GM19467 (cell line): ENCODE measurements around the gene FAM107B.

Source experiments
- ATAC-seq: cut with Tn5 transposase; IDR thresholded peaks from one replicate; pipeline ENCODE4 v1.9.1; 2021; ENCODE audit warnings: mild to moderate bottlenecking, moderate library complexity; ENCODE audit not compliant: unreplicated experiment

The FAM107B gene

DNA sequence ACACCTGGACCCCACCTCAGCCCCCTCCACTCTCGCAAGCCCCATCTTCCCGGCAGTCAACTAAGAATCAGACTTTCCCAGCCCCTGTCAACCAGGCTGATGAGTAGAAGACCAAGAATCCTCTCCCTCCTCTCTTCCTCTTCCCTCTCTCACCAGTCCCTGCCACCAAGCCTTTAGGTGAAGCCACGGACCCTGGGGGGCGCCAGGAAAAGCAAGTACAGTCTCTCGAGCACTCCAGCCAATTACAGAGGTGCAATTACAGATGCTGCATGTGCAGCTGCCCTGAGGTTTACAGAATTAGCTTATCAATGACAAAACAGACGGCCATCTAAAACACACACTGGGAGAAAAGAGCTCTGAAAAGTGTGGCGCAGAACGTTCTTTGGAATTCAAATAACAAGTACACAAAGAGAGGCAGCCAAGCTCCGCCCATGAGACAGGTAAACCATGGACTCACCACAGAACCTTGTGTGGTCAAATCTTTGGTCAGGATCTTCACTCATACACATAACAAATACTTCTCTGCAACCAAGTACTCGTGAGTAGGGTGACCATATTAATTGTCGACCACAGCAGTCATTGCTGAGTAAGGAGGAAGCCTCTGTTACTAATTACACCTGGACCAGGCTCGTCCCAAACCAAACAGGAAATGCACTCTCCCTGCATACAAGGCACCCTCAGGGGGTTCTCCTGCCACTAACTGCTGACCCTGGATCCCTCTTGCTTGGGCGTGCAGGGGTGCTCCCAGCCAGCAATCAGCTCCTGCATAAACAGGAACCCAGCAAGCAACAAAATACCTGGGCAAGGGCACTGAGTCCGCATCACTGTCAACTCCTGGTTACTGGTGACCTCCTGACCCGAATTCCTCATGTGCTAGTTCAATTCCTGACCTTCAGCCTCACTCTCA is 189.2 kb downstream of the FAM107B start:
- ATAC-seq: no peak

DNA sequence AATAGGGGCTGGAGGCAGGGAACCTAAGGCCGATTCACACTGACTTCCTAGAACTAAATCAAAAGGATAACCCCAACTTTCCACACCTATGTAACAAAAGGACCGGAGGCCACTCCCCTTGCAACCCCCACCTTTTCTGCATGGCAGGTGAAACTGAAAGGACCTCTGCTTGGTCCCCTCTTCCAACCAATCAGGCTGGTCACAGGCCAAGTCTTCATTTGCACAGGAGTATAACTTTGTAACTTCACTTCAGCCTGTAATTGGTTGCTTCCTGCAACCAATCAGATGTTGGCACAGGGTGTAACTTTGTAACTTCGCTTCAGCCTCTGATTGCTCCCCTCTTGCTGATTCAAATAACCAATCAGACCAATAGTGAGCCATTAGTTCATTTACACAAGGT is 190.0 kb downstream of the FAM107B start:
- no peak for ATAC-seq

DNA sequence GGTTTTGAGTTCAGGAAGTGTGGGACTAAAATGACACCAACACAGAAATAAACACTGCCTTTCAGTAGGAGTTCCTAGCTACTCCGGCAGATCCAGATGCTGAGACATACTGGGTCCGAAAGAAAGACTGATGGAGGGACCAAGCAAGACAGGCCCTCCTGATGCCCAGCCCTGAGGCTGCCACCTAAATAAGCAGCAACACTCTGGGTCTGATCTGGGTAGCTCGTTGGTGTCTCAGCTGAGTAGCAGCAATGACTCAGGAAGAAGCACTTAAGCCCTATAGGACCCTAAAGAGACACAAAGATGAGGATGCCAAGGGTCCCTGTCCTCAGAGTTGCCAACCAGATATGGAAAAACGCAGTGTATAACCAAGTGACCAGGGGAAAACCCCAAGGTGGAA is 190.7 kb downstream of the FAM107B start:
- ATAC-seq: no peak

DNA sequence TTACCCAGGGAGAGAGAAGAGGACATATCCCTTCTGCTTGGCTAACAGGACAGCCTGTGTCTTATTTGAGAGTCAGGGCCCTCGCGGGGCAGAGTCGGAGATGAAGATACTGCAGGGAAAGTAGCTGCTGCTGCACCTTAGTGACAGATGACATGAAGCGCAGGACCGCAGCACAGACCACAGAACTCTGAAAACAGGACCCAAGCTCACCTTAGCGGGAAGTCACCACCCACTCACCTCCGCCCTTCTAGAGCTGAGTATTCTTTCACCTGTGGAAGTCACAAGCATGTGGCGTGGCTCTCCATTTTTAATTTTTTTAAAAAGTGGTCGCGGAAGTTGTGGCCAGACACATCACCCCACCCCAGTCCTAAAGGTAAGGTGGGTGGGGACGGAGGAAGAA is 191.4 kb downstream of the FAM107B start:
- no peak for ATAC-seq

DNA sequence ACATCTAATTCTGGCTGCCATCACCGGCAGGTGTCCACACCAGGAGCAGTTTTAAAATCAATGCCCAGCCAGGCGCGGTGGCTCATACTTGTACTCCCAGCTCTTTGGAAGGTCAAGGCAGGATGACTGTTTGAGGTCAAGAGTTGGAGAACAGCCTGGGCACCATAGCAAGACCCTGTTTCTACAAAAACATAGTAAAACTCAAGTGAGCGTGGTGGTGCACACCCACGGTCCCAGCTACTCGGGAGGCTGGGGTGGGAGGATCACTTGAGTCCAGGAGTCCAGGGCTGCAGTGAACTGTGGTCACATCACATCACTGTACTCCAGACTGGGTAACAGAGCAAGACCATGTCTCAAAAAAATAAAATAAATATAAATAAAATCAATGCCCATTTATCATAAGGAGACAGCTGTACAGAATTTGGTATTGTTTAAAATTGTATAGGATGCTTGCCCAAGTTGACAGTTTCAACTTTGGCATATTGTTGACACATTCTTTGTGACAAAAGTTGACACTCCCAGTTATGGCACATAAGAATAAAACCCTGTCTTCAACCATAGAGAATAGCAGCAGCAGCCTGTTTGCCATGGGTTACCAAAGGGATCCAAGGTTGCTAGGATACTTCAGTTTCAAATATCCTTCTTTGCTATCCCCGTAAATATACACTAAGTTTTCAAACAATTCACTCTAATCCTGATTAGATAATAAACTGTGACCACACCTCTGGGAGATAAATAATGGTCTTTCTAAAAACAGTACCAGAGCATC is 193.0 kb downstream of the FAM107B start:
- no peak for ATAC-seq

DNA sequence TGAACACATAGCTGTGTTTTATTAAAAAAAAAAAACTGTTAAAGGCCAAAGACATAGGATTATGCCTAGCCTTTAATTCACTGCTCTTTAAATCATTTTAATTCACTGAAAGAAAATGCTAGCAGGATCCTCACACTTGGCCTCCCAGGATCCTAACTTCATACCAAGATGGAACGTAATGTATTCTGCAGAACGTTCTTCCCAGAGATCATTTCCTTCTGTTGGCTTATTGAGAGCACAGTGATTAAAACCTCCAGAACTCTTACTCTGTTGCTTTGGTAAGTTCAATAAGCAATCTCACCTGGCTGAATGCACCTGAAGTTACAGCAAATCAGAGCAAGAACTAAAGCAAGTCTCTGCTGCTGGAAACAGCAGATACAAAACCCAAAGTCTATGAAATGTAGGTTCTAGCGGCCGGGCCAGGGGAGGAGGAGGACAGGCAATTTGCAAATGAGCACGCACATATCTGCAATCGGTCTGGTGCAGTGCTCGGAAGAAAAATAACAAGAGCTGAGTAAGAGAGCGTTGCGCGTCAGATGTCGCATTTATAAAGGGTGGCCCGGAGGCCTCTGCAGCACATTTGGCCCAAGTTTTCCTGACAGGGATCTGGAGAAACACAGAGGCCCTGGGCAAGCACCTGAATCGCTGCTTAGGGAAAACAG is 193.9 kb downstream of the FAM107B start:
- ATAC-seq: no peak

DNA sequence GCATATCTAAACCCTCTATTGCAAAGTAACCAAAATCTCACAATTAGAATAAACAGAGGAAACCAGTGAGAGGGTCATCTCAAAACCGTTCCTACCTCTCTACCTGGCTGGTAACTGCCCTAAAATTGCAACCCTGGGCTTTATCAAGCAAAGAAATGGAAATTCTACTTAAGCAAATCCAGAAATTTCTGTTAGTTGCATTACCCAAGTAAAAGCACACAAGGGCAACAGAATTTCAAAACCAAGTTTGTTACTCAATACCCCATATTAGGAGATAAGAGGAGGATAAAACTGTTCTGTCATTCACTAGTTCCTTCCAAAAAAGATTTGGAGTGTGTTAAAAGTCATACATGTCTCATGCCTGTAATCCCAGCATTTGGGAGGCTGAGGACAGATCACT is 195.3 kb downstream of the FAM107B start:
- ATAC-seq: no peak

DNA sequence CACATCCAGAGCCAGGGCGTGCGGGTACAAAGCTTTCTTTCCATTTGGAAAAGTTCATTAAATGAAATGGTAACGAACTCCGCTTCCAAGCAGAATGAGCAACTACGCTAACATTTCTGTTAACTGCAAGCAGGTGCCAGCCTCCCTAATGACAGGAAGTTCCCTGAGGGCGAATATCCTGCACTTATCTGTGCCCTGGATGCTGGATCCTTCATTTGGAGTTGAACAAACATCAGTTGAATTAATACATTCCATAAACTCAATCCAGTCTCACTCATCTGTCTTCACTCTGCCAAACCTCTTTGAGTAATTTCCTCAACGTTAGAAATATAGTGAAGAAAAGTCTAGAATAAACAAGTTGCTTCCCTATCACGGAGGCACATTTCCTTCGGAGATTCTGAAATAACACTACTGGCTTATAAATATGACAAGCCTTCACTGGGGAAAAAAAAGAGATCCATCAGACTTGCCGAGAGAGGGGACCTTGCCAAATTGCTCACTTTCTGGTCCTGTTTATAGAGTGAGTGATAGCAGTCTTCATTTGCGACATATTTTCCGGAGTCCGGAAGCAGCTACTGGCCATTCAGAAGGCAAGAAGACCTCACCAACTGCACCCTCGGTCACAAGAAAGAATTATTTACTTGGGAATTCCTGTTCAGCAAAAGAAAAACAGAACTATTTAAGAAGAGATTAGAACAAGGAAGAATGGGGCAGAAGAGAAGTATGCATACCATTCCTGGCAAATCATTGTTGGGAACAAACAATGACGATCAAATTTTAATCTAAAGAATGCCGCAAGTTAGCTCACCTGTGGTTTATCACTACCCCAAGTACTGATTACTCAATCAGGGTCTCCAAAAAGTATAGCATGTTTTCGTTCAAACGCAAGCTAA is 196.4 kb downstream of the FAM107B start:
- ATAC-seq: no peak

DNA sequence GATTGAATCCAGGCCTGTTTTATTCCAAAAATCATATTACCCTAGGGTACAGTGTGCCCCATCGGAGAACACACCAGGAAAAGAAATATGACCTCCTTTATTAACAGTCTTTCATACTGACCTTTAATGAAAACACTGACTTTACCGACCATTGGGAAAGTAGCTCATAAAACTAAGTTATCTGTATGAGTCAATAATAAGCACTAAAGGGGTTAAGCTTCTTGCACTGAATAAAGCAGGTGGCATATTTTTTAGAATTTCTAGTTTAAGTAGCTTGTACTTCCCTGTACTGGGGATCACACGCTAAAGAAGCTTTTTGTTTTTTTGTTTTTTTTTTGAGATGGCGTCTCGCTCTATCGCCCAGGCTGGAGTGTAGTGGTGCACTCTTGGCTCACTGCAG is 199.8 kb downstream of the FAM107B start:
- no peak for ATAC-seq

DNA sequence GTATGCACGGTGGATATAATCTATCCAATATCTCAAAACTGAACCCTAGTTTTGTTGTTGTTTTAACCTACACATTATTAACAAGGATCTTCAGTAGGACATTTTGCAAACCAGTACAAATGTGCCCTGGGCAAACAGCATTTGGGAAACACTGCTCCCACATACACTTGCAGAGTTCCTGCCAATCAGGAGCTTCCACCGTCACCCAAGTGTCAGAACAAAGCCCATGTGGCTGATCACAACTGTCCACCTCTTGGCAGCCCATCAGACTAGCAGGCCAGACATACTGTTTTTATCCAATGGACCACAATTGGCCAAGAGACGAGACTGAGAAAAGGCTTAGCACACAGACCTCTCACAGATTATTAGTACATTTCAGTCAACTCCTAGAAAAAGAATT is 200.4 kb downstream of the FAM107B start:
- ATAC-seq: no peak

DNA sequence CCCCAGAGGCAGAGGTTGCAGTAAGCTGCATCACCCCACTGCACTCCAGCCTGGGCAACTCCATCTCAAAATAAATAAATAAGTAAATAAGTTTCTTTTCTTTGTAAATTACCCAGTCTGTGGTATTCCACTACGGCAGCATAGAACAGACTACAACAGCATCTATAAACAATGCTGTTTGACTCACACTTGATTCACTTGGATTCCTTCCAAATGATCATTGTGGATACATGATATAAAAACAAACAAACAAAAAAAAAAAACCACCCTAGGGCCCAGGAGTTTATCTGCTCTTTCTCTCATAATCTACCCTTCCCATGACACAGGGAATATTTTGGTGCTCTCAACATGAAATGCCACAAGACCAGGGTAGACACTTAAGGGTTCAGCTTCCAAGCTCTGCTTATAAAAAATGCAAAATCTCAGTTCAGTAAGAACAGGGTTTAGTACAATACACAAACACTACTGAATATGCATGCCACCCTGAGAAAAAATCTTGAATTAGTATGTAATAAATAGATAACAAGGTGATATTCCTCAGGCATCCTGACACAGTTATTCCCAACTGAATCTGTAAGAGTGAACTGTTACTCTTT is 200.9 kb downstream of the FAM107B start:
- ATAC-seq: no peak

DNA sequence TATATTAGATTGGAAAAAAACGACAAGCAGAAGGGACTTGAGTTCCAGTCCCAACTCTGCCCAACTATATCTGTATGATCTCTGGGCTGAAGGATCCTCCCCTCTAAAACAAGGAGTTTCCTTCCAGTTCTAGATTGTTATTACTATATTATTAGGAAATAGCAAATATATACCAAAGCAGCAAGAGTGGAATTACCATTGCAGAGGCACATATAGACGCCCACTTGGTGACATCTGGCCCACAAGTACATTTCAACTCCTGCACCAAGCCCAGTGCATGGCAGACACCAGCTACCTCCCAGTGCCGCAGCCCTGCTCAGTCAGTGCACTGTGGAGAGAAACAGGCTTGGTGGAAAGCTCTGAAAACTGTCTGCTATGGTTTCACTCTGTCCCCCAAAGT is 201.9 kb downstream of the FAM107B start:
- no peak for ATAC-seq

DNA sequence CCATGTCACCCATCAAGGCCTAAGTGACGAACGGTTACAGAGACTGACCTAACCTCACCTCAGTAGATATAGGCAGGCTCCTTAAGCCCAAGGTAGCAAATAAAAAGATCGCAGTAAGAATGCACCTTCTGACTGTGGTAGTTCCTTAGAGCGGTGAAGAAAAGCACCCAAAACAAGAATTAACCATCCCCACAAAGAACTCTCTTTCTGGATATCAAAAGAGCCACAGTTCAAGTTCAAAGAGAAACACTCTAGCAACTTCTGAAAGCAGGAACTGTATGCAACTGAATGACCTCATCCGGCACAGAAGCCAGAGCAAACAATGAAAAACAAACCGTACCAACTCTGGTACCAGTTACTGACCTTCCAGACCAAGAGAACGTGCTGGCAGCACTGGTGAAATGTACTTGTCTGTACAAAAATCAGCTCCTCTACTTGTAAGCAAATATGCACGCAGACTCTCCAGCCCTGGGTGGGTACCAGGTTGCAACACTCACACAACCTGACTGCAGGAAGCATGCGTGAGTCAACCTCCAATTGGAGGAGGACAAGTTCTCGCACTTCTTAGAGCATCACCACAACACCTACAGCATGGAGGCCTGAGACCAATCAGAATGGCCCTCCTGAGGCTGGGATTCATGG is 202.7 kb downstream of the FAM107B start:
- ATAC-seq: peak; percentile 65

DNA sequence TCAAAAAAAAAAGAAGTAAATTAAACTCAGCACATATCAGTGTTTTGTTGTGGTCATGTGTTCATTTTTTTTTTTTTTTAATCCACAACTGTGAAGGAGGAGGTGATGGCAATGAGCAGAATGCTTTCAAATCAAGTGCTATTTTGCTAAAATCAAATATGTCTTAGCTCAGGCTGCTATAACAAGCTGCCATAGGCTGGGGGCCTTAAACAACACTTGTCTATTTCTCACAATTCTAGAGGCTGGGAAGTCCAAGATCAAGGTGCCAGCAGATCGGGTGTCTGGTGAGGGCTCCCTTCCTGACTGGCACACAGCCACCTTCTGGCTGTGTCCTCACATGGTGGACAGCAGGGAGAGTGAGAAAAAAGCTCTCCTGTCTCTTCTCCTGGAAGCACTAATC is 203.9 kb downstream of the FAM107B start:
- ATAC-seq: no peak

DNA sequence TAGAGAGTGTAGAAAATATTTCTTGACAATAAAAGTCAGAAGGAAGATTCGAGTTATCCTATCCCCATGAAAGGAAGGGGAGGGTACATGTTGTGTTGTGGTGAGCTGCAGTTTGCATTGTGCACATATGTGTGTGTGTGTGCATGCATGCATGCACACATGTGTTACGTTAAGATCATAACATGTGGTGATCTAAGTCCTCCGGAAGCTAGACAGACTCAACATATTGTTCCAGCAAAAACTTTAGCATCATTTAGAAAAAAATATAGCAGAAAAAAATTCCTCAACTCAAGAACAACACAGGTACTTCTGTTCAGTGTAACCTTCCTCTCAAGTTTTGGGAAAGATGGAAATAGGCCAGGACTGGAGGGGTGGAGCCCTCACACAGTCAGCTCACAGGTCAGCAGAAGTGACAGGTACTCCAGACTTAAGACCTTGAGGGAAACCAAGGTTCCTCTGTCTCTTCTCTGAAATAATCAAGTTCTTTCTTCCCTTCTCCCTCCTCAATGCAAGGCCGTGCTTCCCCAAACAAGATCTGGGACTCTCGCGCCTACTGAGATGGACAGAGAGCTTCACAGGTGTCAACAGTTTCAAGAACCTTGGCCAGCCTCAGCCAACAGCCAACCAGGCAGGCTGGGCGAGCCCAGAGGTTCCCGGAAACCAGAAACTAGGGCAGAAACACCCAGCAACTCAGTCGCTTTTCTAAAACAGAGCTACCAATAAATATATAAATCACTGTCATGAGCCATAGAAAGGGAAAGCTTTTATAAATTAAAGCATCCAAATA is 205.2 kb downstream of the FAM107B start:
- ATAC-seq: no peak

DNA sequence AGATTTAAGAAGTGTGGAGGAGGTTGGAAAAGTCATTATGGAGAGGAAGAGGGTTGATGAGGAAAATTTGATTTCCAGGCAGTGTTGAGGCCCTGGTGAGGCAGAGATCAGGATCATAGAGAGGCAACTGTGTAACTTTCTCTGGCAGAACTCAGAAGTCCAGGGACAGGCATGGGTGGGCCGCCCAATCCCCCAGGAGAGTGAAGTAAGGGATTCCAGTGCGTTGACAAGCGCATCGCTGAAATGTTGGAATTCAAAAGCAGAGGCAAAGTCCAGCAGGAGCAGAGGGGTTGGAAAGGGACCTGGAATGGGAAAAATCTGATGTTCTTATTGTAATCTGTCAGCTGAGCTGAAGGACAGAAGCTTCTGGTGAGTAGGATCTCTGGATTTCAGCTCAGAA is 207.3 kb downstream of the FAM107B start:
- no peak for ATAC-seq

DNA sequence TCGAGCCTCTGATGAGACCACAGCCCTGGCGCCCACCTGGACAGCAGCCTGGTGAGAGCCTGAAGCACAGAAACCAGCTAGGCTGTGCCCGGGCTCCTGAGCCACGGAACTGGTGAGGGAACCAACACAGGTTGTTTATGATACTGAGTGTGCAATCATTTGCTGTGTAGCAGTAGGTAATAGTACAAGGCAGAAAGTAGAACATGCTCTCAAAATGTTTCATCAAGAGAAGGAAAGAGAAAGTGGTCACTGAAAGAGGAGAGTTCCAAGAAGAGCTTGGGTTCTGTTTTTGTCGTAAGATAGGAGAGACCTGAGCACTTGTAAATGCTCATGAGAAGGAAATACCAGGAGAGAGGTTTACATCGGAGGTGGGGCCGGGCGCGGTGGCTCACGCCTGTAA is 208.2 kb downstream of the FAM107B start:
- ATAC-seq: no peak

DNA sequence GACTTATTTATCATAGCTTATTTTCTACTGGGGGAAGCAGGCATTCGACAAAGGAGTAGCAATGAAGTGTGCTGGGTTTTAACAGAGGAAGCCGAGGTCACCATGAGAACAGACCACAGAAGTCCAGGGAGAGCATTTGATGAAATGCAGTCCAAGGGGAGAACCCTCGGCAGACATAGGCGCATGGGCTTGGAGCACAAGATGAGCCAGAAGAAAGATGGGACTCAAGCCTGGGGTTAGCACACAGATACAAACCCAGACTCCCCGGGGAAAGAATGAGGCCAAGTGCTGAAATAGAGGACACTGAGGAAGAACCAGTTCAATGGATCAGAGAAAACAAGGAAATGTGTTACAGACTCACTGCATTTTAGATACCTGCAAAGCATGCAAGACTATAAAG is 209.5 kb downstream of the FAM107B start:
- no peak for ATAC-seq

DNA sequence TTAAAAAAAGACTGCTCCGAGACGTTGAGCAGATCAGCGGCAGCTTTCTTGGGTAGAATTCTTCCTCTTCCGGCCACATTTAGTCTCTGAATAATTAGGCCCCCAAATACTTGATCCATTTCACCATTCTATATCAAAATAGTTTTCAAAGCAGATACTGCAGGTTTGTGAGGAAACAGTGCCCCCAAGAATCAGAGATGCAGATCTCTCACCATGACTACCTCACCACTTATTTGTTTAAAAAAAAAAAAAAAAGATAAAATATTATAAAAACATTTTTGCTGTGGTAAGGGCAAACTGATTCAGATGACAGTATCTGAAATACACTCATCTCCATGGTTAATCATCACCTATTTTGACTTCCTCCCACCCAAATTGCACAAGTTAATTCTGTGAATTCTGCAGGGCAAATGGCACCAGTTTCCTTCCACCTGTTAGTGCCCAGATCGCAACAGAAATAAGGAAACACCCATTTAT is 210.4 kb downstream of the FAM107B start:
- ATAC-seq: peak; percentile 51
